K562 (cell line): ENCODE data around the gene BGN. TPM values are rescaled to one million over a fixed set of nuclear protein-coding genes. Genes with fewer than 3 reads are reported as not detected.
A peak's percentile ranks its signal among the peaks of the same experiment; 100 is the strongest.

Experiments used
- BMI1 ChIP-seq: fragments of 150-350 bp; IDR thresholded peaks from 2 replicates; pipeline ENCODE4 v1.6.1; 2014; ENCODE audit warnings: low read length
- CBX1 ChIP-seq: sonication (generic); IDR thresholded peaks from 2 replicates; pipeline ENCODE4 v1.6.1; 2016; ENCODE audit warnings: antibody characterized with exemption, low read depth, mild to moderate bottlenecking
- COPS2 ChIP-seq: fragments of 450-650 bp; conservative IDR thresholded peaks from 2 replicates; pipeline ENCODE4 v1.6.1; 2016; ENCODE audit warnings: mild to moderate bottlenecking, moderate library complexity
- CREB3 ChIP-seq: fragments of 450-650 bp; conservative IDR thresholded peaks from 2 replicates; pipeline ENCODE4 v1.6.1; 2016; ENCODE audit warnings: missing genetic modification characterization, low read depth, mild to moderate bottlenecking, missing compliant biosample characterization, moderate library complexity
- CSDE1 ChIP-seq, 2 experiments: fragments of 450-650 bp; IDR thresholded peaks; 2 replicates each; pipeline ENCODE4 v1.6.1; 2016; ENCODE audit warnings: mild to moderate bottlenecking in 1 of 2
- E2F8 ChIP-seq: fragments of 450-650 bp; IDR thresholded peaks from 2 replicates; pipeline ENCODE4 v1.7.1; 2018; ENCODE audit warnings: mild to moderate bottlenecking, low read depth; ENCODE audit not compliant: partially characterized antibody
- GTF2E2 ChIP-seq: fragments of 200-800 bp; sonication (Bioruptor generic); IDR thresholded peaks from 2 replicates; pipeline ENCODE4 v1.6.1; 2016; ENCODE audit warnings: missing genetic modification characterization, missing compliant biosample characterization
- HDAC8 ChIP-seq: fragments of 450-650 bp; IDR thresholded peaks from 2 replicates; pipeline ENCODE4 v1.6.1; 2016; ENCODE audit warnings: mild to moderate bottlenecking, missing genetic modification characterization, moderate library complexity, missing compliant biosample characterization
- MBD2 ChIP-seq: sonication (generic); IDR thresholded peaks from 2 replicates; pipeline ENCODE4 v1.6.1; 2016; ENCODE audit warnings: low read depth, borderline replicate concordance
- NONO ChIP-seq, 2 experiments: fragments of 200-400 bp in 1 of 2; fragments of 450-650 bp in 1 of 2; formaldehyde crosslinking in 1 of 2; IDR thresholded peaks; 2 replicates each; pipeline ENCODE4 v1.6.1; 2017; ENCODE audit warnings: low read depth in 2 of 2, mild to moderate bottlenecking in 2 of 2, moderate library complexity in 2 of 2, low read length in 1 of 2
- PCBP2 ChIP-seq: fragments of 200-400 bp; formaldehyde crosslinking; IDR thresholded peaks from 2 replicates; pipeline ENCODE4 v1.6.1; 2018; ENCODE audit warnings: low read length, low read depth, mild to moderate bottlenecking, moderate library complexity; ENCODE audit not compliant: poor library complexity, severe bottlenecking
- STAT5A ChIP-seq: IDR thresholded peaks from 2 replicates; pipeline ENCODE4 v1.6.1; 2012; ENCODE audit warnings: low read length, inconsistent platforms, borderline replicate concordance
- TCFL5 ChIP-seq: fragments of 250-450 bp; sonication (Bioruptor Pico); conservative IDR thresholded peaks from 2 replicates; pipeline ENCODE4 v1.6.1; 2021; ENCODE audit warnings: mild to moderate bottlenecking, moderate library complexity, matching md5 sums
- ZNF79 ChIP-seq: fragments of 250-450 bp; sonication (Bioruptor Pico); IDR thresholded peaks from 2 replicates; pipeline ENCODE4 v1.4.0; 2020; ENCODE audit warnings: low read depth, mild to moderate bottlenecking, moderate library complexity
- polyA plus RNA-seq, 8 experiments: library from polyadenylated mRNA; depleted of rRNA in 4 of 8; stranded (reverse) in 5 of 8; unstranded in 3 of 8; fragments of >200 nt; fragmentation: Nextera tagmentation in 2 of 8; fragmentation: Illumina TruSeq in 1 of 8; extraction: Ambion mirVana in 2 of 8; extraction: Trizol in 1 of 8; gene quantifications; 2 replicates each; pipeline versions ENCODE4 v1.2.1 to v1.2.3, GENCODE V29; 2011 to 2014; ENCODE audit warnings: inconsistent platforms in 1 of 8, missing spikeins in 1 of 8
- total RNA-seq, 7 experiments: library from RNA; depleted of rRNA in 6 of 7; stranded (reverse); fragments of >200 nt in 6 of 7; fragmentation: Illumina TruSeq in 2 of 7; extraction: Trizol in 2 of 7; gene quantifications; 2 replicates each; pipeline versions ENCODE4 v1.2.1 to v1.2.3, GENCODE V29; 2011 to 2021; ENCODE audit warnings: low replicate concordance in 1 of 7
- TF ChIP-seq, protein P1 (sequence below): fragments of 200-400 bp; formaldehyde crosslinking; IDR thresholded peaks from 2 replicates; pipeline ENCODE4 v1.6.1; 2017; ENCODE audit warnings: mild to moderate bottlenecking, low read depth, low read length, moderate library complexity
- TF ChIP-seq, protein P2 (sequence below), 3 experiments: IDR thresholded peaks in 2 of 3; conservative IDR thresholded peaks in 1 of 3; 2 replicates each; pipeline ENCODE4 v1.5.1; 2011 to 2012; ENCODE audit warnings: low read length in 3 of 3, mild to moderate bottlenecking in 3 of 3, control low read depth in 2 of 3, improper control_type of control experiment in 1 of 3, inconsistent platforms in 1 of 3, low read depth in 1 of 3, mixed read lengths in 1 of 3, moderate library complexity in 1 of 3; ENCODE audit not compliant: insufficient read depth in 2 of 3
- TF ChIP-seq, protein P3 (sequence below): sonication (generic); formaldehyde crosslinking; IDR thresholded peaks from 2 replicates; pipeline ENCODE4 v1.8.0; 2022; ENCODE audit warnings: missing genetic modification reagents, mild to moderate bottlenecking, moderate library complexity, borderline replicate concordance

BGN gene
- total and polyA plus RNA-seq, 9 of the 15 experiments (the other 6 are each of a cell fraction or from before 2014, with no cell fraction given): 0.11 TPM; not detected in 8

DNA sequence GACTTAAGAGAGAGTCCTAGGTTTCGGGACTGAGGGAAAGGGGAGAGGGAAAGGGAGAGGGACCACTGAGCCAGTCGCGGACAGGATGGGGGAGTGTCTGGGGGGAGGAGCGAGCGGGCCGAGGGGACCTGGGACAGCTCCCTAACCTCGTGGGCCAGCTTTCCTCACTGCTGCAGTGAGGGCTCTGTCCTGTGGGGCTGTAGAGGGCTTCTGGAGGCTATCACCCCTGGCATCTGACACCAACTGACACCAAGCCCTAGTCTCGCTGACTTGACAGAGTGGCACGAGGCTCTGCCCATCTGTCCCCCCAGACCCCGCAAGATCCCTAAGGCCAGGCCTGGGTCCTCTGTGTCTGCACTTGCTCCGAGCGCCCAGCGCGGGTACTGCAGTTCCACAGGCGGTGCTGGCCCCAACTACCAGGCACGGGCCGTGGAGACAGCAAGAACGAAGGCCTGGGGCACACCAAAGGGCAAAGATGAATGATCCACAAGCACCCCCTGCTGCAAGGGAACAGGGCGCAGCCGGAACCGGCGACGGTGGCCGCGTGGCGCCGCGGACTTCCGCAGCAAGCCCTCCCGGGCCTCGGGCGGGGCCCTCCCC is 24.9 kb upstream of the BGN start (continued):
- no peak for TF ChIP-seq CREB3 (tag)
- TF ChIP-seq, protein P1, sequence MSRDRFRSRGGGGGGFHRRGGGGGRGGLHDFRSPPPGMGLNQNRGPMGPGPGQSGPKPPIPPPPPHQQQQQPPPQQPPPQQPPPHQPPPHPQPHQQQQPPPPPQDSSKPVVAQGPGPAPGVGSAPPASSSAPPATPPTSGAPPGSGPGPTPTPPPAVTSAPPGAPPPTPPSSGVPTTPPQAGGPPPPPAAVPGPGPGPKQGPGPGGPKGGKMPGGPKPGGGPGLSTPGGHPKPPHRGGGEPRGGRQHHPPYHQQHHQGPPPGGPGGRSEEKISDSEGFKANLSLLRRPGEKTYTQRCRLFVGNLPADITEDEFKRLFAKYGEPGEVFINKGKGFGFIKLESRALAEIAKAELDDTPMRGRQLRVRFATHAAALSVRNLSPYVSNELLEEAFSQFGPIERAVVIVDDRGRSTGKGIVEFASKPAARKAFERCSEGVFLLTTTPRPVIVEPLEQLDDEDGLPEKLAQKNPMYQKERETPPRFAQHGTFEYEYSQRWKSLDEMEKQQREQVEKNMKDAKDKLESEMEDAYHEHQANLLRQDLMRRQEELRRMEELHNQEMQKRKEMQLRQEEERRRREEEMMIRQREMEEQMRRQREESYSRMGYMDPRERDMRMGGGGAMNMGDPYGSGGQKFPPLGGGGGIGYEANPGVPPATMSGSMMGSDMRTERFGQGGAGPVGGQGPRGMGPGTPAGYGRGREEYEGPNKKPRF: no peak
- no peak for TF ChIP-seq HDAC8 (tag)
- no peak for TF ChIP-seq PCBP2
- TF ChIP-seq CBX1: no peak
- TF ChIP-seq TCFL5 (CRISPR knock-in tag): no peak
- no peak for TF ChIP-seq COPS2
- no peak for TF ChIP-seq BMI1
- no peak for TF ChIP-seq ZNF79 (CRISPR knock-in tag)
- no peak for TF ChIP-seq STAT5A
- no peak for TF ChIP-seq MBD2
- TF ChIP-seq E2F8: no peak
- TF ChIP-seq, protein P2, sequence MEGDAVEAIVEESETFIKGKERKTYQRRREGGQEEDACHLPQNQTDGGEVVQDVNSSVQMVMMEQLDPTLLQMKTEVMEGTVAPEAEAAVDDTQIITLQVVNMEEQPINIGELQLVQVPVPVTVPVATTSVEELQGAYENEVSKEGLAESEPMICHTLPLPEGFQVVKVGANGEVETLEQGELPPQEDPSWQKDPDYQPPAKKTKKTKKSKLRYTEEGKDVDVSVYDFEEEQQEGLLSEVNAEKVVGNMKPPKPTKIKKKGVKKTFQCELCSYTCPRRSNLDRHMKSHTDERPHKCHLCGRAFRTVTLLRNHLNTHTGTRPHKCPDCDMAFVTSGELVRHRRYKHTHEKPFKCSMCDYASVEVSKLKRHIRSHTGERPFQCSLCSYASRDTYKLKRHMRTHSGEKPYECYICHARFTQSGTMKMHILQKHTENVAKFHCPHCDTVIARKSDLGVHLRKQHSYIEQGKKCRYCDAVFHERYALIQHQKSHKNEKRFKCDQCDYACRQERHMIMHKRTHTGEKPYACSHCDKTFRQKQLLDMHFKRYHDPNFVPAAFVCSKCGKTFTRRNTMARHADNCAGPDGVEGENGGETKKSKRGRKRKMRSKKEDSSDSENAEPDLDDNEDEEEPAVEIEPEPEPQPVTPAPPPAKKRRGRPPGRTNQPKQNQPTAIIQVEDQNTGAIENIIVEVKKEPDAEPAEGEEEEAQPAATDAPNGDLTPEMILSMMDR (IDR thresholded peaks at IDR 0.05 in 2 of 3, conservative IDR thresholded peaks at IDR 0.05 in 1 of 3; ENCODE audit: insufficient read depth in 2 of 3, low read depth in 1 of 3, low read length in 3 of 3): 0 out of 6 replicates have a peak, but pooled peaks of 1 of the 3 experiments have one; percentile 25
- TF ChIP-seq, protein P3, sequence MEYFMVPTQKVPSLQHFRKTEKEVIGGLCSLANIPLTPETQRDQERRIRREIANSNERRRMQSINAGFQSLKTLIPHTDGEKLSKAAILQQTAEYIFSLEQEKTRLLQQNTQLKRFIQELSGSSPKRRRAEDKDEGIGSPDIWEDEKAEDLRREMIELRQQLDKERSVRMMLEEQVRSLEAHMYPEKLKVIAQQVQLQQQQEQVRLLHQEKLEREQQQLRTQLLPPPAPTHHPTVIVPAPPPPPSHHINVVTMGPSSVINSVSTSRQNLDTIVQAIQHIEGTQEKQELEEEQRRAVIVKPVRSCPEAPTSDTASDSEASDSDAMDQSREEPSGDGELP (CRISPR knock-in tag): 0 out of 2 replicates have a peak, but pooled peaks have one; percentile 17
- no peak for TF ChIP-seq GTF2E2 (tag)
- TF ChIP-seq CSDE1 (IDR thresholded peaks at IDR 0.05): no peak
- no peak for TF ChIP-seq NONO (IDR thresholded peaks at IDR 0.05; ENCODE audit: low read depth in 2 of 2, low read length in 1 of 2)
